ENCODE data around the gene DIS3L2. TPM values are rescaled to one million over a fixed set of nuclear protein-coding genes. Genes with fewer than 3 reads are reported as not detected.

The DIS3L2 gene
- total RNA-seq, 2 experiments from 2014 or later: 20.2 to 20.6 TPM

DNA sequence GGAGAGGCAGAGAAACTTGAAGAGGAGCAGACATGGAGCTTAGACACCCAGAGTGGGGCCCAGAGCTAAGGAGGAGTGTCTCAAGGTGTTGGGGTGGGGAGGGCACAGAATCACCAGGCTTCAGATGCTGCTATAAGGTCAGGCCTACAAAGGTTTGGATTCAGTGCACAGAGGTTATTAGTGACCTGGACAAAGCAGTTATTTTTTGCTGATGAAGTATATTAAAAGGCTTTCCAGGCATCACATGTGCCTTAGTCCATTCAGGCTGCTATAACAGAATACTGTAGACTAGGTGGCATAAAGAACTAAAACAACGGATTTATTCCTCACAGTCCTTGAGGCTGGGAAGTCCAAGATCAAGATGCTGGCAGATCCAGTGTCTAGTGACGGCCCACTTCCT, 271.4 kb downstream of the DIS3L2 start:
- Histone ChIP-seq H3K79me2 (ENCODE audit: insufficient read depth, low read depth, low read length) (no peaks in the 10 kb centered on the region), H3K4me3 (ENCODE audit: low read depth, low read length, poor library complexity, severe bottlenecking) (no peak overlapping the region), H3K36me3 (ENCODE audit: insufficient read depth, low read length) (no peaks in the 10 kb centered on the region), H3K9me2 (ENCODE audit: insufficient read depth, low read length) (no peaks in the 10 kb centered on the region), H3K9me3 (ENCODE audit: low read length) (no peaks in the 10 kb centered on the region), H3K27ac (ENCODE audit: low read depth, low read length, poor library complexity, severe bottlenecking) (no peak overlapping the region), H4K20me1 (ENCODE audit: insufficient read depth, low read length) (no peaks in the 10 kb centered on the region), H3K4me1 (ENCODE audit: insufficient read depth, low read length, poor library complexity, severe bottlenecking) (peaks cover 13% of the 10 kb centered on the region), H3K4me2 (ENCODE audit: low read length) (no peak overlapping the region), H2AFZ (ENCODE audit: low read length) (no peak overlapping the region)
- ChIA-PET CTCF (ENCODE audit: unreplicated experiment) (interaction anchor here (0.8 kb wide), 1 partner anchor 12 kb away, joined by 3 read pairs; no protein-coding TSS in a partner anchor), POLR2A (interaction anchor here (0.6 to 1.2 kb wide), 2 partner anchors 12 to 239 kb away, joined by 4 to 5 read pairs; no protein-coding TSS in a partner anchor)
- intact Hi-C loops (cut with micrococcal nuclease; ENCODE audit: unreplicated experiment): no loop called here
- DNase-seq (ENCODE audit: low spot score): no peak
- no TSS peak for BruUV-seq (replicated peaks)
- TF ChIP-seq, protein P1, sequence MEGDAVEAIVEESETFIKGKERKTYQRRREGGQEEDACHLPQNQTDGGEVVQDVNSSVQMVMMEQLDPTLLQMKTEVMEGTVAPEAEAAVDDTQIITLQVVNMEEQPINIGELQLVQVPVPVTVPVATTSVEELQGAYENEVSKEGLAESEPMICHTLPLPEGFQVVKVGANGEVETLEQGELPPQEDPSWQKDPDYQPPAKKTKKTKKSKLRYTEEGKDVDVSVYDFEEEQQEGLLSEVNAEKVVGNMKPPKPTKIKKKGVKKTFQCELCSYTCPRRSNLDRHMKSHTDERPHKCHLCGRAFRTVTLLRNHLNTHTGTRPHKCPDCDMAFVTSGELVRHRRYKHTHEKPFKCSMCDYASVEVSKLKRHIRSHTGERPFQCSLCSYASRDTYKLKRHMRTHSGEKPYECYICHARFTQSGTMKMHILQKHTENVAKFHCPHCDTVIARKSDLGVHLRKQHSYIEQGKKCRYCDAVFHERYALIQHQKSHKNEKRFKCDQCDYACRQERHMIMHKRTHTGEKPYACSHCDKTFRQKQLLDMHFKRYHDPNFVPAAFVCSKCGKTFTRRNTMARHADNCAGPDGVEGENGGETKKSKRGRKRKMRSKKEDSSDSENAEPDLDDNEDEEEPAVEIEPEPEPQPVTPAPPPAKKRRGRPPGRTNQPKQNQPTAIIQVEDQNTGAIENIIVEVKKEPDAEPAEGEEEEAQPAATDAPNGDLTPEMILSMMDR (conservative IDR thresholded peaks at IDR 0.05; ENCODE audit: low read length): no peak
- TF ChIP-seq EZH2phosphoT487 (IDR thresholded peaks at IDR 0.05; ENCODE audit: borderline replicate concordance, low read depth, low read length): no peak

DNA sequence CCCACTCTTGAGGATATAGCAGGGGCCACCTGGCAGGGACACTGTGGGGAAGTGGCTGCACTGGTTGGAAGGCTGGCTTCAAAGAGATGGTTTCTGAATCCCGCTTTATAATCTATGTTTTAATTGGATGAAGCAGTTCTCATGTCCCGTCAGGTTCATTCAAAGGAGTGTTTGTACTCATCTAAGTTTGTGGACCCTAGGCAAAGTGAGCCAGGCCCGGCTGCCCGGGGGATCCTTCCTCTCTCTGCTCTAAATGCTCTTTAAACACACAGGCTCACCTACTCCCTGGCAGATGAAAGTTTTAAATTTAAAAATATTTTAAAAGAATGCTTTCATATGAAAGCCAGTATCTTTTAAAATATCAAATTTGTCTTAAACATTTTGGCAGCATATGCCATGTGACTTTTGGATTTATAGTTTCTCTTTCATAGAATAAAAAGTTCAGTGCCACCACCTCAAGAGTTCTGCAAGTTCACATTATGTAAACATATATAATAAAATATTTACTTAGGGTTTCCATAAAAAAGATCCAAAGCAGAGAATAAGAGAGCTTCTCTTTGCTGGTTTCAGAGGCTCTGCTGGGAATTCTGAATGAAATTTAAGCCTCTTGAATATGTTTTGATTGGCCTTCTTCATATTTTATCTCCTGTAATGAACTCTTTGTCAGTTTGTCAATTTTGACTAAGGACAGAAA, 273.6 kb downstream of the DIS3L2 start:
- no peaks in the 10 kb centered on the region for H3K79me2 ChIP-seq (ENCODE audit: insufficient read depth, low read depth, low read length)
- no peak for TF ChIP-seq EZH2phosphoT487 (IDR thresholded peaks at IDR 0.05; ENCODE audit: borderline replicate concordance, low read depth, low read length)
- TF ChIP-seq, protein P1 (conservative IDR thresholded peaks at IDR 0.05; ENCODE audit: low read length): no peak
- no peak for DNase-seq (ENCODE audit: low spot score)
- BruUV-seq (replicated peaks): no TSS peak
- no peaks in the 10 kb centered on the region for H4K20me1 ChIP-seq (ENCODE audit: insufficient read depth, low read length)
- no peak overlapping the region for H3K4me3 ChIP-seq (ENCODE audit: low read depth, low read length, poor library complexity, severe bottlenecking)
- no peak overlapping the region for H2AFZ ChIP-seq (ENCODE audit: low read length)
- H3K9me2 ChIP-seq (ENCODE audit: insufficient read depth, low read length): no peaks in the 10 kb centered on the region
- ChIA-PET CTCF (ENCODE audit: unreplicated experiment) (no interaction called here), POLR2A (interaction anchor here (1.5 kb wide), 1 partner anchor 12 kb away, joined by 5 read pairs; no protein-coding TSS in a partner anchor)
- no peaks in the 10 kb centered on the region for H3K9me3 ChIP-seq (ENCODE audit: low read length)
- no peaks in the 10 kb centered on the region for H3K36me3 ChIP-seq (ENCODE audit: insufficient read depth, low read length)
- intact Hi-C loops (cut with micrococcal nuclease; ENCODE audit: unreplicated experiment): no loop called here
- peaks cover 22% of the 10 kb centered on the region for H3K4me1 ChIP-seq (ENCODE audit: insufficient read depth, low read length, poor library complexity, severe bottlenecking)
- no peak overlapping the region for H3K4me2 ChIP-seq (ENCODE audit: low read length)
- no peak overlapping the region for H3K27ac ChIP-seq (ENCODE audit: low read depth, low read length, poor library complexity, severe bottlenecking)

DNA sequence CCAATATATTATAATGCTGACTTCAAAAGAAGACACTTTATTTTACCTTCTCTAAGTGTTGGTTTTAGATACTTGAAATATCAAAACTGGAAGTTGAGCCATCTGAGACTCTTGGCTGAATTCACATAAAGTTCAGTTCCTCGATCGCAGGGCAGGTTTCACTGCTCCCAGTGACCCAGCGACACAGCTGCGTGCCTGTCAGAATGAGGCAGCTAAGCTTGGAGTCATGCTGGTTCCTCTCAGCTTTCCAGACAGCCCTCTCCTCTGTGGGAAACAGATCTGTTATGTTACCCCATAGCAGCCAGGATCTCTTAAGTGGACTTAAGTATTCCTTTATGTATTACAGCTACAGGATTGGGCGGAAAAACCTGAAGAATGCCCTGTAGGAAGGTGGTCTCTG, 274.2 kb downstream of the DIS3L2 start:
- ChIA-PET CTCF (ENCODE audit: unreplicated experiment) (no interaction called here), POLR2A (interaction anchor here (1.5 kb wide), 1 partner anchor 11 kb away, joined by 5 read pairs; no protein-coding TSS in a partner anchor)
- Histone ChIP-seq H3K4me1 (ENCODE audit: insufficient read depth, low read length, poor library complexity, severe bottlenecking) (peaks cover 22% of the 10 kb centered on the region), H4K20me1 (ENCODE audit: insufficient read depth, low read length) (no peaks in the 10 kb centered on the region), H3K27ac (ENCODE audit: low read depth, low read length, poor library complexity, severe bottlenecking) (no peak overlapping the region), H3K4me2 (ENCODE audit: low read length) (no peak overlapping the region), H3K9me2 (ENCODE audit: insufficient read depth, low read length) (no peaks in the 10 kb centered on the region), H3K9me3 (ENCODE audit: low read length) (no peaks in the 10 kb centered on the region), H3K4me3 (ENCODE audit: low read depth, low read length, poor library complexity, severe bottlenecking) (no peak overlapping the region), H3K36me3 (ENCODE audit: insufficient read depth, low read length) (no peaks in the 10 kb centered on the region), H3K79me2 (ENCODE audit: insufficient read depth, low read depth, low read length) (no peaks in the 10 kb centered on the region), H2AFZ (ENCODE audit: low read length) (no peak overlapping the region)
- no peak for DNase-seq (ENCODE audit: low spot score)
- no peak for TF ChIP-seq EZH2phosphoT487 (IDR thresholded peaks at IDR 0.05; ENCODE audit: borderline replicate concordance, low read depth, low read length)
- TF ChIP-seq, protein P1 (conservative IDR thresholded peaks at IDR 0.05; ENCODE audit: low read length): no peak
- BruUV-seq (replicated peaks): no TSS peak
- intact Hi-C loops (cut with micrococcal nuclease; ENCODE audit: unreplicated experiment): no loop called here

All from OCI-LY7 (cell line).